K562 (cell line): ENCODE data around the gene ATXN10. TPM values are rescaled to one million over a fixed set of nuclear protein-coding genes. Genes with fewer than 3 reads are reported as not detected.

Source experiments
- ATAC-seq: fragments of 200-7000 bp; cut with Tn5 transposase; 3 replicates; pipeline ENCODE4 v1.9.1; 2020; ENCODE audit warnings: moderate library complexity
- BruUV-seq: library from RNA; stranded (reverse); fragments of 400-500 nt; replicated peaks from 2 replicates; lab custom pipeline; 2021; lab: Mats Ljungman, UMichigan
- CTCF ChIA-PET: fragments of 300-600 bp; formaldehyde crosslinking; extraction: SDS; loops from one replicate; lab custom pipeline; 2021; ENCODE audit warnings: low intra/inter-chr PET ratio; lab: Yijun Ruan, JAX
- POLR2A ChIA-PET: fragments of 300-600, 350-650 bp; sonication (Branson Sonifier 250); formaldehyde crosslinking; extraction: SDS; loops from one replicate; lab custom pipeline; 2021; ENCODE audit warnings: antibody characterized with exemption, inconsistent platforms; lab: Yijun Ruan, JAX
- DNase-seq, 4 experiments: peaks; one replicate each; pipeline versions ENCODE4 v3.0.0 to v3.0.0-alpha.2; 2011 to 2018; ENCODE audit warnings: low spot score in 3 of 4, mixed read lengths in 3 of 4; ENCODE audit errors: extremely low read depth in 1 of 4
- FAIRE-seq: peaks from 2 replicates; lab custom pipeline; 2011; peaks lifted over from hg19 to GRCh38; lab: Jason Lieb, UNC
- H2AFZ ChIP-seq: 2 replicates; pipeline ENCODE4 v1.6.0; 2011; ENCODE audit warnings: low read depth, low read length, control low read depth, inconsistent platforms
- H3K27ac ChIP-seq: fragments of 200-600 bp; 3 replicates; pipeline ENCODE4 v1.8.0; 2011; ENCODE audit warnings: low read depth, mild to moderate bottlenecking, control low read depth, inconsistent platforms, low read length, moderate library complexity, mixed read lengths; ENCODE audit errors: extremely low read depth
- H3K27me3 ChIP-seq, 2 experiments: fragments of 300-600 bp in 1 of 2; 2 replicates in 1 of 2; 3 replicates in 1 of 2; pipeline versions ENCODE4 v1.6.0 to v1.8.0; 2011; ENCODE audit warnings: inconsistent platforms in 2 of 2, low read length in 2 of 2, mild to moderate bottlenecking in 1 of 2, mixed read lengths in 1 of 2, moderate library complexity in 1 of 2; ENCODE audit not compliant: control insufficient read depth in 2 of 2, insufficient read depth in 2 of 2
- H3K36me3 ChIP-seq: fragments of 300-600 bp; 3 replicates; pipeline ENCODE4 v1.8.0; 2011; ENCODE audit warnings: mild to moderate bottlenecking, low read length, inconsistent platforms; ENCODE audit not compliant: control insufficient read depth, insufficient read depth
- H3K4me1 ChIP-seq, 2 experiments: fragments of 200-600 bp in 1 of 2; replicated peaks in 1 of 2; 2 replicates in 1 of 2; 3 replicates in 1 of 2; pipeline versions ENCODE4 v1.5.1 to v1.8.0; 2011; ENCODE audit warnings: inconsistent platforms in 2 of 2, low read length in 2 of 2, mild to moderate bottlenecking in 1 of 2, mixed read lengths in 1 of 2, moderate library complexity in 1 of 2; ENCODE audit not compliant: control insufficient read depth in 2 of 2, insufficient read depth in 2 of 2
- H3K4me2 ChIP-seq: 2 replicates; pipeline ENCODE4 v1.6.1; 2011; ENCODE audit warnings: low read length, control low read depth, inconsistent platforms, mixed read lengths; ENCODE audit not compliant: insufficient read depth
- H3K4me3 ChIP-seq: fragments of 200-600 bp; sonication (generic), shearing (Covaris generic); 2 replicates; pipeline ENCODE4 v1.5.1; 2016; ENCODE audit warnings: control low read depth, inconsistent platforms
- H3K79me2 ChIP-seq: fragments of 200-600 bp; 3 replicates; pipeline ENCODE4 v1.8.0; 2011; ENCODE audit warnings: low read length, inconsistent platforms; ENCODE audit not compliant: control insufficient read depth, insufficient read depth
- H3K9ac ChIP-seq, 2 experiments: 2 replicates each; pipeline versions ENCODE4 v1.6.0 to v1.6.1; 2011; ENCODE audit warnings: low read depth in 2 of 2, low read length in 2 of 2, control low read depth in 1 of 2, inconsistent platforms in 1 of 2, mild to moderate bottlenecking in 1 of 2, mixed read lengths in 1 of 2; ENCODE audit not compliant: insufficient read depth in 1 of 2
- H3K9me1 ChIP-seq: one replicate; pipeline ENCODE4 v1.6.0; 2011; ENCODE audit warnings: inconsistent platforms, mild to moderate bottlenecking, low read length, moderate library complexity; ENCODE audit not compliant: control insufficient read depth, insufficient read depth
- H3K9me3 ChIP-seq: replicated peaks from 2 replicates; pipeline ENCODE4 v1.5.1; 2011; ENCODE audit warnings: low read depth, low read length, inconsistent platforms; ENCODE audit not compliant: control insufficient read depth, insufficient read depth
- H4K20me1 ChIP-seq: replicated peaks from 2 replicates; pipeline ENCODE4 v1.6.1; 2011; ENCODE audit warnings: low read length, inconsistent platforms, mixed read lengths; ENCODE audit not compliant: control insufficient read depth, insufficient read depth
- CBX8 ChIP-seq: fragments of 200-600 bp; sonication (generic); IDR thresholded peaks from 2 replicates; pipeline ENCODE4 v1.6.1; 2012; ENCODE audit warnings: borderline replicate concordance, mixed run types, low read depth, mild to moderate bottlenecking, moderate library complexity, mixed read lengths, low read length, control low read depth, inconsistent platforms; ENCODE audit not compliant: poor library complexity, severe bottlenecking; ENCODE audit errors: extremely low read depth
- ETS1 ChIP-seq: conservative IDR thresholded peaks from 2 replicates; pipeline ENCODE4 v1.6.1; 2011; ENCODE audit warnings: low read depth, mild to moderate bottlenecking, low read length; ENCODE audit not compliant: control insufficient read depth
- HCFC1 ChIP-seq: IDR thresholded peaks from 2 replicates; pipeline ENCODE4 v1.6.1; 2012; ENCODE audit warnings: low read depth, low read length, improper control_type of control experiment
- ID3 ChIP-seq, 2 experiments: fragments of 250-450 bp in 1 of 2; fragments of 450-650 bp in 1 of 2; sonication (Bioruptor Pico) in 1 of 2; IDR thresholded peaks; 2 replicates each; pipeline versions ENCODE4 v1.6.1 to v1.8.0; 2016 to 2021; ENCODE audit warnings: mild to moderate bottlenecking in 2 of 2, moderate library complexity in 2 of 2, missing compliant biosample characterization in 1 of 2, missing genetic modification characterization in 1 of 2
- MTA2 ChIP-seq: fragments of 450-650 bp; IDR thresholded peaks from 2 replicates; pipeline ENCODE4 v1.6.1; 2016; ENCODE audit warnings: low read depth
- NCOR1 ChIP-seq: fragments of 450-650 bp; IDR thresholded peaks from 2 replicates; pipeline ENCODE4 v1.6.1; 2016; ENCODE audit warnings: mild to moderate bottlenecking, moderate library complexity
- SP2 ChIP-seq: IDR thresholded peaks from 2 replicates; pipeline ENCODE4 v1.6.1; 2011; ENCODE audit warnings: mild to moderate bottlenecking, low read depth, low read length, moderate library complexity; ENCODE audit not compliant: poor library complexity, severe bottlenecking; ENCODE audit errors: extremely low read depth
- ZNF764 ChIP-seq: fragments of 250-450 bp; sonication (Bioruptor Pico); IDR thresholded peaks from 2 replicates; pipeline ENCODE4 v1.4.0; 2020; ENCODE audit warnings: low read depth, mild to moderate bottlenecking, moderate library complexity
- ZZZ3 ChIP-seq: fragments of 450-650 bp; IDR thresholded peaks from 2 replicates; pipeline ENCODE4 v1.6.1; 2016; ENCODE audit warnings: antibody characterized with exemption, mild to moderate bottlenecking, moderate library complexity
- WGBS: fragments of 100-300 bp; shearing (Covaris generic); methylation state at CpG from one replicate; pipeline ENCODE4 v1.1.6; 2016; ENCODE audit warnings: low coverage, mixed read lengths; ENCODE audit not compliant: insufficient coverage; ENCODE audit errors: missing lambda C conversion rate; 5-methylcytosine and 5-hydroxymethylcytosine counted together
- in situ Hi-C: fragments of 300-500 bp; cut with MboI; formaldehyde crosslinking; loops from 4 replicates; pipeline ENCODE4 v1.15.0; 2018; ENCODE audit warnings: inconsistent platforms, mixed read lengths
- intact Hi-C: fragments of 100-400 bp; cut with micrococcal nuclease; formaldehyde crosslinking; loops from 2 replicates; pipeline ENCODE4 v1.14.2; 2022
- polyA plus RNA-seq, 8 experiments: library from polyadenylated mRNA; depleted of rRNA in 4 of 8; stranded (reverse) in 5 of 8; unstranded in 3 of 8; fragments of >200 nt; fragmentation: Nextera tagmentation in 2 of 8; fragmentation: Illumina TruSeq in 1 of 8; extraction: Ambion mirVana in 2 of 8; extraction: Trizol in 1 of 8; gene quantifications; 2 replicates each; pipeline versions ENCODE4 v1.2.1 to v1.2.3, GENCODE V29; 2011 to 2014; ENCODE audit warnings: inconsistent platforms in 1 of 8, missing spikeins in 1 of 8
- total RNA-seq, 7 experiments: library from RNA; depleted of rRNA in 6 of 7; stranded (reverse); fragments of >200 nt in 6 of 7; fragmentation: Illumina TruSeq in 2 of 7; extraction: Trizol in 2 of 7; gene quantifications; 2 replicates each; pipeline versions ENCODE4 v1.2.1 to v1.2.3, GENCODE V29; 2011 to 2021; ENCODE audit warnings: low replicate concordance in 1 of 7
- TF ChIP-seq, protein P1 (sequence below): fragments of 450-650 bp; IDR thresholded peaks from 2 replicates; pipeline ENCODE4 v1.6.1; 2016; ENCODE audit warnings: missing biosample characterization, missing genetic modification characterization

The ATXN10 gene
- total and polyA plus RNA-seq, 9 of the 15 experiments (the other 6 are each of a cell fraction or from before 2014, with no cell fraction given), result 11.5 to 190 (median 33.6) TPM

- DNase-seq (no peak), ATAC-seq (no peak), FAIRE-seq (no peak)
- Histone ChIP-seq H4K20me1 (peaks cover 3% of the 10 kb centered on the region; the same call in 1 of the 2 replicates), H3K9me3 (no peaks in the 10 kb centered on the region), H3K36me3 (no peaks in the 10 kb centered on the region), H3K27me3 (peaks cover 5 to 30% of the 10 kb centered on the region in 2 experiments), H3K4me2 (no peak overlapping the region), H2AFZ (no peak overlapping the region), H3K9ac (no peak overlapping the region), H3K4me3 (no peak overlapping the region), H3K79me2 (no peaks in the 10 kb centered on the region), H3K9me1 (no peaks in the 10 kb centered on the region), H3K4me1 (peaks cover 0 to 15% of the 10 kb centered on the region in 2 experiments; a peak in 2 of 5 replicates), H3K27ac (no peak overlapping the region)
- ChIA-PET POLR2A (no interaction called here), CTCF (no interaction called here)
- no TSS peak for BruUV-seq
- intact Hi-C loops (no loop called here), in situ Hi-C loops (no loop called here)
- TF ChIP-seq NCOR1 (no peak), ID3 (CRISPR knock-in tag; IDR thresholded peaks at IDR 0.05) (no peak), ID3 (tag; IDR thresholded peaks at IDR 0.05) (no peak), MTA2 (no peak), ETS1 (no peak), HCFC1 (no peak), CBX8 (no peak), ZZZ3 (no peak), ZNF764 (CRISPR knock-in tag) (no peak), SP2 (no peak)
- TF ChIP-seq, protein P1, sequence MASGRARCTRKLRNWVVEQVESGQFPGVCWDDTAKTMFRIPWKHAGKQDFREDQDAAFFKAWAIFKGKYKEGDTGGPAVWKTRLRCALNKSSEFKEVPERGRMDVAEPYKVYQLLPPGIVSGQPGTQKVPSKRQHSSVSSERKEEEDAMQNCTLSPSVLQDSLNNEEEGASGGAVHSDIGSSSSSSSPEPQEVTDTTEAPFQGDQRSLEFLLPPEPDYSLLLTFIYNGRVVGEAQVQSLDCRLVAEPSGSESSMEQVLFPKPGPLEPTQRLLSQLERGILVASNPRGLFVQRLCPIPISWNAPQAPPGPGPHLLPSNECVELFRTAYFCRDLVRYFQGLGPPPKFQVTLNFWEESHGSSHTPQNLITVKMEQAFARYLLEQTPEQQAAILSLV (tag), result no peak
- WGBS, result no CpG with 5 or more reads among the region's 26 CpGs
Observed at GRCh38 chr22:45890351-45890635, 218.7 kb downstream of the ATXN10 start.
